Measurements from ENCODE around the gene VPS25.
"Not testable (repeated sequence)": the region's sequence is repeated elsewhere in the genome, so short reads cannot be mapped to it uniquely, and the experiment has no call there.

The VPS25 gene

DNA sequence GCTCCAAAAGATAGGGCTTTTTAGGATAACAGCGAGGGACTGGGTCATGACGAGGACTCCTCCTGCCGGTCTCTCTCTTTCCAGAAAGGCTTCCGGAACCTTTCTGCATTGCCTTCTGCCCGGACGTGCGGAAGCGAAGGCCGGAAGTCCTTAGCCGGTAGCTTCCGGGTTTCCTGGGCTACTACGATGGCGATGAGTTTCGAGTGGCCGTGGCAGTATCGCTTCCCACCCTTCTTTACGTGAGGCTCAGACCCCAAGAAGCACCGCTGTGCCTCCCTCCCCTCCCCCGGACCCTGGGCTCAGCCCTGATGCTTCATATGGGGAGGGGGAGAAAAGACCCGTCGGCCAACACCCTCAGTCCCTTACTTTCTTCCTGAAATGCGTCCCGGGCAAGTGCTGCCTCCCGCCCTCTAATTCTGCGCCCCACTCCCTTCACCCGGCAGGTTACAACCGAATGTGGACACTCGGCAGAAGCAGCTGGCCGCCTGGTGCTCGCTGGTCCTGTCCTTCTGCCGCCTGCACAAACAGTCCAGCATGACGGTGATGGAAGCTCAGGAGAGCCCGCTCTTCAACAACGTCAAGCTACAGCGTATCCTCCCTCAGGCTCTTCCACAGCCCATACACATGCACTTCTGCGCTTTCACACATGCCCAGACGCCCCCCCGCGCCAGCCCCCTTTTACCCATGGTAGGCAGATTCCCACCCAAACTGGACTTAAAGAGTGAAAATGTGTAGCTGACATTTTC is at the start of gene VPS25:
Gene VPS25 (plus strand): TSS at position 160 of the 746 bp plus-strand sequence. CDS start 27 bp downstream, at position 187.
- DNase-seq: peak; percentile 29 to 75

DNA sequence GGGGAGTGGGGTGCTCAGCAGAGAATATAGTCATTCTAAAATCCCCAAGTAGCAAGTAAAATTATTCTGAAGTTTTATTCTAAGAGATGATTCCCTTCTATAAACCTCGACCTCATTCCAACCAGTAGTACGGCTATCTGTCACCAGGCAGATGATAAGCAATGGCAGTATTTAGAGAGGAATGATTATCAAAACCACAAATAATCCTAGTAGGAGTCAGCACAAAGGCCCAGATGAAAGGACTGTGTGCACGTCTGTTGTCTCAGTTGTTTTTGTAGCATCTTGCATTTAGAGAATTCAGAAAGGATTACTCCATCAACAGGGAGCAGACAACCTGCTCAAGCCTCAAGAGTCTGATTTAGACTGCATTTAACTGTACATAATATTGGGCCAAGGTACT is 49.6 kb upstream of the VPS25 start:
- DNase-seq: no peak

DNA sequence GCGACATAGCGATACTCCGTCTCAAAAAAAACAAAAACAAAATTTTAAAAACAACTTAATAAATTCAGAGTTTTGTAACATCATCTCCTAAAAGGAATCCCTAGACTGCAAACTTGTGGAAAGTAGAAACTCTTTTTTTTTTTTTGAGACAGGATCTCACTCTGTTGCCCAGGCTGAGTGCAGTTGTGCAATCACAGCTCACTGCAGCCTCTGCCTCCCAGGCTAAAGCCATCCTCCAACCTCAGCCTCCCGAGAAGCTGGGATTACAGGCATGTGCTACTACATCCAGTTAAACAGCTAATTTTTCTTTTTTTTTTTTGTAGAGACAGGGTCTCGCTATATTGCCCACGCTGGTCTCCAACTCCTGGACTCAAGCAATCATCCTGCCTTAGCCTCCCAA is 48.1 kb upstream of the VPS25 start:
- DNase-seq: no peak

DNA sequence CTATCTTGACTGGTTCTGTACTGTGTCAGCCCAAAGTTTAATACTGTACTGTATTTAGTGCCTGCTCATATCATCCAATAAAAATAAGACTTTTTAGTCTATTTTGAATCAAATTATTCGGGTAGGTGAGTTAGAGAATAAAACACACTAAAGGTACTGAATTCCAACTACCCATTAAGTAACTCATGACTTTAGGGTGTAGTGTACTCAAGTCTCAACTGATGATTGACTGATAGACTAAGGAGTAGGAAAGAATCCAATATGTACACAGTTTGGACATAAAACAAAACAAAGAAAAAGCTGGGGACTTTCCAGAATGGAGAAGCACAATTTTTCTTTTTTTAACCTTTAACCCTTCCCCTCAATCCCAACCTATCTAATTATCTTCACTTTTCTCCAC is 32.5 kb upstream of the VPS25 start:
- no peak for DNase-seq

DNA sequence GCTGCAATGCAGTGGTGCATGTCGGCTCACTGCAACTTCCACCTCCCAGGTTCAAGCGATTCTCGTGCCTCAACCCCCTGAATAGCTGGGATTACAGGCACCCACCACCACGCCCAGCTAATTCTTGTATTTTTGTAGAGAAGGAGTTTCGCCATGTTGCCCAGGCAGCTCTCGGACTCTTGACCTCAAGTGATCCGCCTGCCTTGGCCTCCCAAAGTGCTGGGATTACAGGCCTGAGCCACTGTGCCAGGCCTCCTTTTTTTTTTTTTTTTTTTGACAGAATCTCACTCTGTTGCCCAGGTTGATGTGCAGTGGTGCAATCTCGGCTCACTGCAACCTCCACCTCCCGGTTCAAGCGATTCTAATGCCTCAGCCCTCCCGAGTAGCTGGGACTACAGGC is 30.3 kb upstream of the VPS25 start:
- DNase-seq: not testable (repeated sequence)

DNA sequence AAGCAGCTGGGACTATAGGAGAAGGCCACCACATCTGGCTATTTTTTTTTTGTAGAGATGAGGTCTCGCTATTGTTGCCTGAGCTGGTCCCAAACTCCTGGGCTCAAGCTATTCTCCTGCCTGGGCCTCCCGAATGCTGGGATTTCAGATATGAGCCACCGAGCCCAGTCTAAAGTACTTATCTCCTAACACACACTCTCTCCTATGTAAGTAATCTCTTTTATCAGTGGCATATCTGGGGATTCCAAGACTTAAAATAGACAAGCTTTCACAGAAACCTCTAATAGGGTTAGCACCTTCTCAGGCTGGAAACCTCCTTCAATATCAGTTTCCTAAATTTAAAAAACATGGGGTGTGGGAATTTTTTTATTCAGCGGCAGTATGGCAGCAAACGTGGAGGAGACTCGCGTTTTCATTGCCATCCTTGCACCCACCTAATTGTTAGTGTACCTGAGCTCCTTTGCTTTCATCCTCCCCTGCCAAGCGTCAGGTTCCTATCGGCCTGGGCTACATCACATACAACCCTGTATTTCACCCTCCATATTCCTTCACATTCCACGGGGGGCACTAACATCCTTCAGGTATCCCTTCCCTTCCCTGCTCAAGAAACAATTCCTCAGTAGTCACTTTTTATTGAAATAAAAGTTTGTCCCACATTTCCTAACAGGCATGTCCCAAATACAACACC is 29.5 kb upstream of the VPS25 start:
- DNase-seq: no peak

DNA sequence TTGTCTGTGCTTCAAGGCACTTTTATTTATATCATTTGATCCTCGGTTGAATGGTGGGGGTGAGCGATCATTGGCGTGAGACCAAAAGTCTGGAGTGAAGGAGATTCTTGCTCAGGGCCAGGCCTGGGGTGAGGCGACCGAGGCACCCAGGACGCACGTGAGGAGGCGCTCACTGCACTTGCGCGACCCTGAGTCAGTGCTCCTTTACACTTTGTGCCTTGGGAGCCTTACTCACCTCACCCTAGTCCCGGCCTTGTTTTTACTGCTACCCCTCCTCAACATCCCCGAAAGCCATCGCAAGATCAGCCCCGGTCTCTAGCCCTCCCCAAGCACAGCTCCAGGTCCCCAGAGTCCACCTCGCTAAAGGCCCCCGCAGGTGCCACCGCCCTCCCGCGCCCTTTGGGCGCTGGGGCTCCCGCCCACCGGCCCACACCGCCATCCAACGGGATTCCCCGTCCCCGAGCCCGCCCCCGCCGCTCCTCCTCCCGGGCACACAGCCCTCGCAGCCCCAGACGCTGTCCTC is 28.9 kb upstream of the VPS25 start:
- peak in 1 of 2 experiments; percentile 76 for DNase-seq

DNA sequence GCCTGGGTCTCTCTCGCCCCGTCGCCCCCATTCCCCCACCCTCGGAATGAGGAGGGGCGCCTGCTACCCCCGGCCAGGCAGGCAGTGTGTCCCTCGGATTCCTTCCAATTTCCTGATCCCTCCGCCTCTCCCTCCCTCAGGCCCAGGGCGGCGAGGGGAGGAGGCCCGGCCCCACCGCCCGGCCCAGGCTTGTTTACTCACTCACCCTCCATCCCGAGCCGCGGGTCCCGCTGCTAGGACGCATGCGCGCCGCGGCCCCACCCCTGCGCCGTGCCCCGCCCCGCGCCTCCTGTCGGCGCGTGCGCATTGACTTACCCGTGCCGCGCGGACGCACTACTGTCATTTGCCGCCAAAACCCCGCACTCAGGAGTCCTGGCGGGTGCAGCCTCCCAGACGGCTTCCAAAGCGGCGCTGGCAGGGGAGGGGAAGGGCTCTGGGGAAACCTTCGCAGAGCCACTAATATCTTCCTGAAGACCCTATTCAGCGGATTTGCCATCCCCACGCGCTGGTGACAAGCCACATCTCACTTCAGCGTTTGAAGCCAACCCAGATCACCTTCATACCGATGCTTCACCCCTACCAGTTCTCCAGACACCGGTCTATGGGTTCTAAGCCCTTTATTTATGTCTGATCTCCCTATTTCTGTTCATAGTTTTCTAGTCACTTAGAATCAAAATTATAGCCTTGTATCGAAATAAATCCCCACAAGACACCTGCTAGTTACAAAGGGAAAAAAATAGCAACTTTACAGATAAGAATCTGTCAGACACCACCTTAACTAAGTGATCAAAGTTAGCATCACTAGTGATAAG is 28.2 kb upstream of the VPS25 start, which contains the start of gene EZH1:
Gene EZH1 (minus strand): TSS at position 235 of the 812 bp plus-strand sequence. CDS start 16,099 bp downstream, outside the sequence.
- DNase-seq: peak; percentile 89 to 97

DNA sequence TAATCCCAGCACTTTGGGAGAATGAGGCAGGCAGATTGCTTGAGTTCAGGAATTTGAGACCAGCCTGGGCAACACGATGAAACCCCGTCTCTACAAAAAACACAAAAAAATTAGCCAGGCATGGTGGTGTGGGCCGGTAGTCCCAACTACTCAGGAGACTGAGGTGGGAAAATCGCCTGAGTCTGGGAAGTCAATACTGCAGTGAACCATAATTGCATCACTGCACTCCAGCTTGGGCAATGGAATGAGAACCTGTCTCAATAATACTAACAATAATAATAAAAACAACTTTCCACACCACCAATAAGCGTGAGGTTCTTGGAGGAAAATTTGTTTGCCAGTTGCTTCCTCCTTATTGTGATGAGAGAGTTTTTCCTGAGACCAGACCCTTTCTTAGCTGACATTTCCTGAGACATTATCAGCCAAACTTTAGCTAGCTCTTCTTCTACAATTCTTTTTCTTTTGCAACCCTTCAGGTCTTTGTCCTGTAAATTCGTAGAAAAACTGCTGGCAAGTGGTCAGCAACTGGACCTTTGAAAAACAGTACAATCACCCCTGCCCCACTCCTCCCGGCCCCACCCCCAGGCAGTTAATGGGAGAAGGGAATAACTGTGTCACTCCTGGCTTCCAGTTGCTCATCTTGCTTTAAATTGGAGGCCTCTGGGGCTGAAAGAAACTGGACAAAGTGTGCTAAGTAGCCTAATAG is 24.9 kb upstream of the VPS25 start:
- DNase-seq: no peak

DNA sequence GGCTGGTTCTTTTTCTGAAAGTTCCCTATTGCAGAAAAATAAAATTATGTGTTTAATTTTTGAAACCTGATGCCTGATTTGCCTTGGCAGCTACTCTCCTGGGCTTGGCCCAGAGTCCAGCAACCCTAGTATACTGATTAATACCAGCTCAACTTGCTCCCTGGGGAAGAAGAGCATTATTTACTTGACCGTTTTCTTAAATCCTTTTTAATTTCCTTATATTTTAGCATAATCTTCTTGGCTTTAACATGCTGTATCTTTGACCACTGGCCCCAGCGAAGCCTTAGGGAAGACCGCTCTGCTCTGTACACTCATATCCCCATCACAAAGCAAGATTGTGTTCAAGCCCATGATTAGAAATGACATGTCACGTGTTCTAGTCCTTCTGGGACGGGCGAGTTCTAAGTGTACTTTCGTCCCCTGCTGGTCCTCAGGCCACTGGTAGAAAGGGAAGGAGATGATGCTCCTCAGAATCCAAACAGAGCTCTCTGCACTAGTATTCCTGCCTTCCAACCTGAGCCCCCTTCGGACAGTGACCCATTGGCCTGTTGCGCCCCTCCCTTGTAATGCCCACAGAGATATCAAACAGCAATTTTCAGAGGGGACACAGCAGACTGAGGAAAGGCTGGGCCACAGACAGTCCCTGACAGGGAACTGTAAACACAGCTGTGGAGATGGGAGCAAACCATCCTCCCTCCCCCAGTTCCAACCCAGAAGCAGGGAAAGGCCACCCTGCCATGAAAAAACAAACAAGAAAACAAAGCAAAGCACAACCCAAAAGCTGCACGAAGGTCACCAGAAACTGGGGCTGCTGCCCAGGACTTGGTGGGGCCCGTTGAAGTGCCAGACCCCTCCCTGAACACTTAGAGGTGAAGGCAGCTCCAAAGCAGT is 24.1 kb upstream of the VPS25 start:
- DNase-seq: no peak

DNA sequence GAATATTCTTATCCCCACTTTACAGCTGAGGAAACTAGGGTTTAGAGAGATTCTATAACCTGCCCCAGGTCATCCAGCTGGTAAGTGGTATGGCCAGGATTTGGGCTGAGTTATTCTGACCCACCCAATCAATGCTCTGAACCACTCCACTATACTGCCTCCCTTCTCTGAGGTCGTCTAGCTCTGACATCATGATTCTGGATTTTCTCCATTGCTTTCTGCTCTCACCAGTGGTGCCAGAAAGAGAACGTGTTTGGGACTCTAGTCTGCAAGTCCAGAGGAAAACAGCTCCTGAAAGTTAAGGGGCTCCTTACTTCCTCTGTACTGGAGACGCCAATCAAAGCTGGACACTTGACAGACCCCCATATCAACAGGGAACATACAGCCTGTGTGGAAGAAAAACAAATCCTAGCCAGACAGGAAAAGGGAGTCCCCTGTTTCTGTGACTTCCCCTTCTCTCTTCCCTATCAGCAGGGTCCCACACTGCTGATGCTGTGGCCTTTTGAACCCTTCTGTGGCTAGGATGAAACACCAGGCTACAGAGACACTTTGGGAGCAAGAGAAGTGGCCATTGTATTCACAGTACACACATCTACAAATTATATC is 22.4 kb upstream of the VPS25 start:
- no peak for DNase-seq

DNA sequence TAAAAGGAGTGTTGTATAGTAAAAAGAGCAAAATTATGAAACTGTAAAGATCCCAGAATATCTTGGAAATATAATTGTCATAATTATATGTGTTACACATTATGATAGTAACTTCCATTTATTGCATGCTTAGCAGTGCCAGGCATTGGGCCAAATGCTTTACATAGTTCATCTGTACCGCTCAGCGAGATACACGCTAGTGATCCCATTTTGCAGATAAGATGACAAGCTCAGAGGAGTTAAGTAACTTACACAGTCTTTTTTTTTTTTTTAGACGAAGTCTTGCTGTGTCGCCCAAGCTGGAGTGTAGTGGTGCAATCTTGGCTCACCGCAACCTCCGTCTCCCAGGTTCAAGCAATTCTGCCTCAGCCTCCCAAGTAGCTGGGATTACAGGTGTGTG is 21.6 kb upstream of the VPS25 start:
- no peak for DNase-seq

DNA sequence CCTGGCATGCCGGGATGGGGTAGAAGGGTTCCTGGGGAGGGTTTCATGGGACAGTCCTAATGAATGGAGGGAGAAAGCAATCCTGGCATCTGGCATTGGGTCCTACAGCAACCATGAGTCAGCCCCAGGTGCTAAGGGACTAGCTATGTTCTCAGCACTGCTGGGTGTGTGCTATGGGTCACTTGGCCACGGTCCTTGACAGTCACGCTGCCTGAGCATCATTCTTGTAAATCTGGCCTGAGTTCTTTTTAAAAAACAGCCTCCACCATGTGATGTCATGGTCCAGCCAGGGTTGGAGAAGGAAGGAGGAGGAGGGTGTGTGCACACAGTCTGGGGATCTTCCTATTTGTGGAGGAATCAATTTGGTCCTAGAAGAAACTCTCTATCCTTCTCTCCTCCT is 18.5 kb upstream of the VPS25 start:
- peak in 1 of 2 experiments; percentile 14 for DNase-seq

DNA sequence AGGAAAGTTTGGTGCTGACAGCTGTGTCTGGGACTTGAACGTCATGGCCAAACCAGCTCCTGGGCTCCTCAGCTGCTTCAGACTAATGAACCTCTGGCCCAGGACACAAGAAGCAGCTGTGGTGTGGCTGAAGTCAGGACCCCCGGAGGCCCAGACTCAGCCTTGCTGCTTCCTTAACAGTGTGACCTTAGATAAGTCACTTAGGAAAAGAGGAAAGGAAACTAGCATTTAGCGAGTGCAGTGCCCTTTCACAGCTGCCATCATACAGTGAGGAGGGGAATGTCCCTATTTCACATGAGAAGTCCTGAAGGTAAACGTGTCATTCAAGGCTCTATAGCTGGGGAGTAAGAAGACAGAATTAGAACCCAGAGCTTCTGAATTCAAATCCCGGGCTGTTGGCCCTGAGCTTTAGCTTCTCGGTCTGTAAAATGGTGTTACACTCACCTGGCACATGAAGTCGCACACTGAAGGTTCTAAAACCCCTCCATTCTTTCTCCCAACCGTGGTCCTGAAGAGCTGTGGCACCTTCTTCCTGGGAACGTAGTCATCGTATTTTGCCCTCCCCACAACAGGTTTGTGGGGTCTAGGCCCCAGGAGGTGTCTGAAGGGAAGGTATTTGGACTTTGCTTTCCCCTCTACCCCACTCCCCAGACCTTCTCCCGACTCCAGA is 13.1 kb upstream of the VPS25 start:
- DNase-seq: no peak

DNA sequence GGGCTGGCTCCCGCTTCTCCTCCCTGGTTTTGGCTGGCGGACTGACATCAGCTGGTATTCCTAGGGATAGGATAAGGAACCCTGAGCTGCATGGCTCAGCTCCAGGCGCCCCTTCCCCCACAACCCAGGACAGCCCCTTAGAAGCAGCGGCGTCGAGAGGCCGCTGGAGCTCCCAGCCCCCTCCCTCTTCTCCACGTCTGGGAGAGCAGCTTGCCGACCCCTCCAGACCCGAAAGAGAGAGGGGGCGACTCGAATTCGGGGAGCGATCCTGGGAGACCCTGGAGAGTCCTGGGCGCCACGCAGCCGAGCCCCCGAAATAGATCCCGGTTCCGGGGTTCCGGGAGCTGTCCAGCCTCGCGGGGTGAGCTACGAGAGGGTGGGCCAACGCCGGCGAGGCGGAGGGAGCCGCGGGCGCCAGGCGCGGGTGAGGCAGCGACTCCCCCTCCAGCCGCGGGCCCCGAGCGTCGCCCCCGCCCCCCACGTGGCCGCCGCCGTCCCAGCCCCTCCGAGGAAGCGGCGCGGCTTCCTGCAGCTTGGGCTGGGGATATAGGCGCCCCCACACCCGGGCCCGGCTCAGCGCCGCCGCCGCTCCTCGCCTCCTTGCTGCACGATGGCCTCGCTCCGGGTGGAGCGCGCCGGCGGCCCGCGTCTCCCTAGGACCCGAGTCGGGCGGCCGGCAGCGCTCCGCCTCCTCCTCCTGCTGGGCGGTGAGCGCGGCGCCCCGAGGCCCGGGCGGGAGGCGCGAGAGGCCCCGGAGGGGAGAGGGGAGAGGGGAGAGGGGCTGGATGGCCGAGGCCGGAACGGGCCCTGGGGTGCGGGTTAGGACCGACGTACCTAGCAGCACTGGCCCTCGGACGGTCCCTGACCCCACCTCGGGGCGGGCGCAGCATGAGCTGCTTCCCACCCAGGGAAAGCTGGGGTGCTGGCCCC is 12.3 kb upstream of the VPS25 start, which contains the start of gene RAMP2:
Gene RAMP2 (plus strand): TSS at position 576 of the 930 bp plus-strand sequence. CDS start 35 bp downstream, at position 611.
- peak in 1 of 2 experiments; percentile 28 for DNase-seq

DNA sequence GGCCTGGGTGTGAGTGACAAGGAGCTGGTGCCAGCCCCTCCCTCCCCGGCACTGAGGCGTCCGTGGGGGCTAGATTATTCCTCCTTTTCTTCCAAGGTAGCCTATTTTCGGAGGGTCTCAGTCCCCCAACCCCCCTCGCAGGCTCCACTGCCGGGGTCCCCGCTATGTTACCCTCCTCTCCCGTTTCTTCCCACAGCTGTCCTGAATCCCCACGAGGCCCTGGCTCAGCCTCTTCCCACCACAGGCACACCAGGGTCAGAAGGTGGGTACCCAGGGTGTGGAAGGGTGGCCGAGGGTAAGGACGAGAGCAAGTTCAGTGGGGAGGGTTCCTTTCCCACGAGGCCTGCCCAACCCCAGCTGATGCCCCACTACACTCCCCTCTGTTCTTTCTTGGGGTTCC is 11.6 kb upstream of the VPS25 start:
- no peak for DNase-seq

DNA sequence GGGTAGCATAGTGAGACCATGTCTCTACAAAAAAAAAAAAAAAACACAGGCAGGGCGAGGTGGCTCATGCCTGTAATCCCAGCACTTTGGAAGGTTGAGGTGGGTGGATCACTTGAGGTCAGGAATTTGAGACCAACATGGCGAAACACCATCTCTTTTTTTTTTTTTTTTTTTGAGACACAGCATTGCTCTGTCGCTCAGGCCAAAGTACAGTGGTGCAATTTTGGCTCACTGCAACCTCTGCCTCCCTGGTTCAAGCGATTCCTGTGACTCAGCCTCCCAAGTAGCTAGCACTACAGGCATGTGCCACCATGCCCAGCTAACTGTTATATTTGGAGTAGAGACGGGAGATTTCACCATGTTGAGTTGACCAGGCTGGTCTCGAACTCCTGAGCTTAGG is 7.1 kb upstream of the VPS25 start:
- no peak for DNase-seq

DNA sequence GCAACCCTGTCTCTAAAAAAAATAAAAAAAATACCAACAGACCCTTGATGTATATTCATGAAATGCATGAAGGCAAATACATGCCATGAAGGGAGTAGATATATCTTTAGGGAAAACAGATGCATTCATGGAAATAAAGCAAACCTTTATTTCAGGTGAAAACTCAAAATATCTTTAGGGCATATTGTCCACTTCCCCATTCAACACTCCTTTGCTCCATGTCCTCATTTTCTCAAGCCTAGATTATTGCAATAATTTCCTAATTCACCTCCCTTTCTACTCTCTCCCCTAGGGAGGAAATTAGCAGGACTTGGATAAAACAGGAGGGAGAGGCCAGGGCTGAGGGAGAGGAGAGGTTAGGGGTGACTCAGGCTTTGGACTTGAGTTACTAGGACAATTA is 5.7 kb upstream of the VPS25 start:
- DNase-seq: no peak

DNA sequence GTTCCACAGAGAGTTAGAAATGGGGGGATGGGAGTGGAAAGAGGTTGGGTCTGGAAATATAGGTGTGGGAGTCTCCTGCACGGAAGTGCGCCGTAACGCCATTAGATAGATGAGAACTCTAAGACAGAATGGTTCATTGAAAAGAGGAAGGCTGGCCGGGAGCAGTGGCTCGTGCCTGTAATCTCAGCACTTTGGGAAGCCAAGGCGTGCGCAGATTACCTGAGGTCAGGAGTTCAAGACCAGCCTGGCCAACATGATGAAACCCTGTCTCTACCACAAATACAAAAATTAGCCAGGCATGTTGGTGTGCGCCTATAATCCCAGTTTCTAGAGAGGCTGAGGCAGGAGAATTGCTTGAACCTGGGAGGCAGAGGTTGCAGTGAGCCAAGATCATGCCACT is 5.2 kb upstream of the VPS25 start:
- DNase-seq: not testable (repeated sequence)

Data from NCI-H446 (cell line).